ENCODE results near the gene ZBTB24. TPM values are rescaled to one million over a fixed set of nuclear protein-coding genes. Genes with fewer than 3 reads are reported as not detected.
"Not testable (repeated sequence)": the region's sequence is repeated elsewhere in the genome, so short reads cannot be mapped to it uniquely, and the experiment has no call there.

ZBTB24 gene
- total RNA-seq, 1 donor from 2014 or later, result 8.2 TPM

DNA sequence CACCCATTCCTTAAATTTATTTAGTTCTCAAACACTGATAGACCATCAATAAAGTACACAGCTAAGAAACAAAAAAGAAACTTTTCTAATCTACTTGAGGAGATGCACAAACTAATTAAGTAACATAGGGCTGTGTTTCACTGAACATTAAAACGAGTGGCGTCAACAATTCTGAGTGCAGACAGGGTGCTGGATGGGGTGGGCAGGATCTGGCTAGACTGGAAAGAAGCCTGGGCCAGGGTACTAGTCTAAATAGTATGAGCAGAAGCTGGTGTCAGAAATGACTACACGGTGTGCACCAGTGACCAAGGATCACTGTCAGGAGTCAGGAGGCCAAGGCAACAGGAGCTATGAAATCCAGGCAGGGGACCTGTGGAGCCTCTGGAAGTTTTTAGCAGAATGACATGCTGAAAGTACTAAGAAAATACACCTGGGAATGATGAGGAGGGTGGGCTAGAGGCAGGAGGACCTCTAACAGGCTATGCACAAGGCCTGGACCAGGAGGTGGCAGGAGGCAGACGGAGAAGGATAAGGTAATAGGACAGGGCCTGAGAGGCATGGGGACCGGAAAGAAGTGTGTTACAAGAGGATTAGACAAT lies 13.3 kb downstream of the ZBTB24 start:
- H3K36me3 ChIP-seq, result peaks cover 92% of the 10 kb centered on the region
- H3K9me3 ChIP-seq, result no peaks in the 10 kb centered on the region
- ATAC-seq, result no peak
- H3K27ac ChIP-seq, result no peak overlapping the region
- no peaks in the 10 kb centered on the region for H3K27me3 ChIP-seq (ENCODE audit: low read depth)
- intact Hi-C loops (cut with DNase I), result no loop called here
- DNase-seq, result no peak
- TF ChIP-seq, protein P1, sequence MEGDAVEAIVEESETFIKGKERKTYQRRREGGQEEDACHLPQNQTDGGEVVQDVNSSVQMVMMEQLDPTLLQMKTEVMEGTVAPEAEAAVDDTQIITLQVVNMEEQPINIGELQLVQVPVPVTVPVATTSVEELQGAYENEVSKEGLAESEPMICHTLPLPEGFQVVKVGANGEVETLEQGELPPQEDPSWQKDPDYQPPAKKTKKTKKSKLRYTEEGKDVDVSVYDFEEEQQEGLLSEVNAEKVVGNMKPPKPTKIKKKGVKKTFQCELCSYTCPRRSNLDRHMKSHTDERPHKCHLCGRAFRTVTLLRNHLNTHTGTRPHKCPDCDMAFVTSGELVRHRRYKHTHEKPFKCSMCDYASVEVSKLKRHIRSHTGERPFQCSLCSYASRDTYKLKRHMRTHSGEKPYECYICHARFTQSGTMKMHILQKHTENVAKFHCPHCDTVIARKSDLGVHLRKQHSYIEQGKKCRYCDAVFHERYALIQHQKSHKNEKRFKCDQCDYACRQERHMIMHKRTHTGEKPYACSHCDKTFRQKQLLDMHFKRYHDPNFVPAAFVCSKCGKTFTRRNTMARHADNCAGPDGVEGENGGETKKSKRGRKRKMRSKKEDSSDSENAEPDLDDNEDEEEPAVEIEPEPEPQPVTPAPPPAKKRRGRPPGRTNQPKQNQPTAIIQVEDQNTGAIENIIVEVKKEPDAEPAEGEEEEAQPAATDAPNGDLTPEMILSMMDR (IDR thresholded peaks at IDR 0.05), result no peak
- H3K4me3 ChIP-seq, result no peak overlapping the region
- peaks cover 9% of the 10 kb centered on the region for H3K4me1 ChIP-seq

DNA sequence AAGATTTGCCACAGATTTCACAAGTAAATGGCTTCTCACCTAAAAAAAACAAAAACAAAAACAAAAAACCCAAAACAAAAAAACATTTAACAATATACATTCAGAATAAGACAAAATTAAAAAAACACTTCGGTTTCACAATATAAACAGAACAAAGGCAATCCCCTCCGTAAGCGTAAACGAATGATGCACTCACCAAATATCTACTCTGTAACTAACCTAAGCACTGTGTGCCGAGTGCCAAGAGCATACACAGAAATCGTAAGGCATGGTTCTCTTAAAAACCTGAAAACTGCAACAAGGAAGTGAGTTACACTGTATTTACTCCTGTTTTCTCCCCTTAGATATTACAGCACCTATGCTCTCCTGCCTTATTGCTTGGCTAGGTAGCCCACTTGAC lies 15.3 kb downstream of the ZBTB24 start:
- Histone ChIP-seq H3K36me3 (peaks cover 87% of the 10 kb centered on the region), H3K4me3 (no peak overlapping the region), H3K4me1 (peaks cover 9% of the 10 kb centered on the region), H3K27me3 (ENCODE audit: low read depth) (no peaks in the 10 kb centered on the region), H3K27ac (no peak overlapping the region), H3K9me3 (no peaks in the 10 kb centered on the region)
- TF ChIP-seq, protein P1 (IDR thresholded peaks at IDR 0.05), result no peak
- ATAC-seq, result no peak
- DNase-seq, result no peak
- intact Hi-C loops (cut with DNase I), result no loop called here

DNA sequence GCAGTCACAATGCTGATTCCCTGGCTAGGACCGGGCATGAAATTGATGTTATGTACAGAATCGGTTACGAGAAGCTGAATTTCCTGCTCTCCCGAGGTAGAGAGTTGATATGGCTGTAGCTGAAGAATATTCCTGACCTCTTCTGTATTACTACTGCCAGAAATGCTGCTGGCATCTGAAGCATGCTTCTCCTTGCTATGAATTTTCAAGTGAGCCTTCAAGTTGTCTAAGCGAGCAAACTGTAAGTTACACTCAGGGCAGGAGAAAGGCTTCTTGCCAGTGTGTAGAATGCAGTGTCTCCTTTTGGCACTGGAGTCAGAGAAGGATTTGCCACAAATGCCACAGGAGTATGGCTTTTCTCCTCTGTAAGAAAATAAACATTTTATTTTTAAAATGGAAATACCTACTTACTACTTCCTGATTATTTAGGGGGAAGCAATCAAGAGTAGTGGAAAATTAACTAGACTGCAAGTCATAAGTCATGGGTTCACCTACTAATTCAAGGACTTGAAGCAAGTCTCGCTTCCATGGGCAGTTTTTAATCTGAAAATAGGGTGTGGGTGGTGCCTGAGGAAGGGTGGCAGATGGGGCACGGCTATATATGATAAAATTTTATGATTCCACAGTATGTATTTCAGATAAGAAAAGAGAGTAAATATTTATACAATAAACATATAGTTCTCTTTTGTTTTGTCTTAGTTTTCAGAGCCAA lies 16.7 kb downstream of the ZBTB24 start:
- peaks cover 84% of the 10 kb centered on the region for H3K36me3 ChIP-seq
- no peaks in the 10 kb centered on the region for H3K27me3 ChIP-seq (ENCODE audit: low read depth)
- intact Hi-C loops (cut with DNase I), result no loop called here
- H3K4me1 ChIP-seq, result peaks cover 9% of the 10 kb centered on the region
- H3K9me3 ChIP-seq, result no peaks in the 10 kb centered on the region
- TF ChIP-seq, protein P1 (IDR thresholded peaks at IDR 0.05), result no peak
- DNase-seq, result no peak
- peak; percentile 54 to 73 for ATAC-seq
- H3K27ac ChIP-seq, result no peak overlapping the region
- no peak overlapping the region for H3K4me3 ChIP-seq

DNA sequence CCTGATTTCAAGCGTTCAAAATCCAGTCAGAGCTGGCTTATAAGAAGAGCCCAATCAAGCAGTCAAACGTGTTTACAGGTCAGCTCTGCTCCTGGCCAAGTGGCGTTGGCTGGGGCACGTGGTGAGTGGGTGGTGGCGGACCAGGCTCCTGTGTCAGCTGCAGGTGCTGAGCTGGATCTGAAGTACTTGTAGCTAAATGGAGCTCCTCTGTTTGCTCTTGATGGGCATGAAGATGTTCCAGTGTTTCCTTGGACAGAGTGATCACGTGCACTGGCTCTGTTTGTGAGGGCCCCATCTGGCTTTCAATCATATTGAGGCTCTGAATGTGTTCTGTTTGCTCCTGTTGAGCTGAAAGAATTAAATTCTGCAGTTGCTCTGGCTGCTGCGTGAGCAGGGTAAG lies 17.2 kb downstream of the ZBTB24 start:
- intact Hi-C loops (cut with DNase I), result no loop called here
- peaks cover 78% of the 10 kb centered on the region for H3K36me3 ChIP-seq
- DNase-seq, result peak; percentile 79

DNA sequence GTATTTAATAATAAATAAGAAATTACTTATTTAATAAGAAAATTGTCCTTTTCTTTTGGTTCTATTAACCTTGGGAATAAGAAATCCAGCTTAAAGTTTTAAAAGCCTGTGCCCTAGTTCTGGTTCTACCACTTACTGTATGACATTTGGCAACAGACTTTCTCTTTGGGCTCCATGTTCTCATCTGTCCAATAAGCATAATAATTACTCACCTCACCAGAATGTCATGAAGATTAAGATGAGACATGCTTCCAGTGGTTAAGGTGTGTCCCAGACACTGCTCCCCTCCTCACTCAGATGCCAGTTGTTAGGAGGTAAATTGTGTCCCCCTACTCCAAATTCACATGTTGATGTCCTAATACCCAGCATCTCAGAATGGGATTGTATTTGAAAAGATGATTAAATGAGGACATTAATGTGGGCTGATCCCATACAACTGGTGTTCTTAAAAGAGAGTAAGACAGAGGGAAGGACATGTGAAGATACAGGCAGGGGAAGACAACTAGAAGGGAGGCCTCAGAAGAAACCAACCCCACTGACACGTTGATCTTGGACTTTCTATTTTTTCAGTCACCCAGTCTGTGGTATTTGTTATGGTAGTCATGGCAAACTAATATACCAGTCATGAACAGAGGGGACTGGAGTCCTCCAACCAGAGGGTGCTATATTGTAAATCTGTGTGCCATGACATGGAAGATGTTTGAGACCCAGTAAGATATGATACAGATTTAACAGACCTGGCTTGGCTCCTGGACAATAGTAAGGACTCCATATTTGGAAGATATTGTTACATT lies 21.1 kb downstream of the ZBTB24 start:
- intact Hi-C loops (cut with DNase I), result no loop called here
- TF ChIP-seq, protein P1 (IDR thresholded peaks at IDR 0.05), result no peak
- H3K36me3 ChIP-seq, result peaks cover 46% of the 10 kb centered on the region
- ATAC-seq (no peak), DNase-seq (no peak)
- H3K4me1 ChIP-seq, result peaks cover 37% of the 10 kb centered on the region
- no peak overlapping the region for H3K27ac ChIP-seq
- no peaks in the 10 kb centered on the region for H3K9me3 ChIP-seq
- H3K27me3 ChIP-seq (ENCODE audit: low read depth), result no peaks in the 10 kb centered on the region
- H3K4me3 ChIP-seq, result no peak overlapping the region

More for the DNA sequence above, 17.2 kb downstream of the ZBTB24 start:
- peak; percentile 93 to 95 for ATAC-seq
- H3K27me3 ChIP-seq (ENCODE audit: low read depth), result no peaks in the 10 kb centered on the region
- peaks cover 9% of the 10 kb centered on the region for H3K4me1 ChIP-seq
- no peaks in the 10 kb centered on the region for H3K9me3 ChIP-seq
- TF ChIP-seq, protein P1 (IDR thresholded peaks at IDR 0.05), result no peak
- no peak overlapping the region for H3K4me3 ChIP-seq
- H3K27ac ChIP-seq, result no peak overlapping the region

DNA sequence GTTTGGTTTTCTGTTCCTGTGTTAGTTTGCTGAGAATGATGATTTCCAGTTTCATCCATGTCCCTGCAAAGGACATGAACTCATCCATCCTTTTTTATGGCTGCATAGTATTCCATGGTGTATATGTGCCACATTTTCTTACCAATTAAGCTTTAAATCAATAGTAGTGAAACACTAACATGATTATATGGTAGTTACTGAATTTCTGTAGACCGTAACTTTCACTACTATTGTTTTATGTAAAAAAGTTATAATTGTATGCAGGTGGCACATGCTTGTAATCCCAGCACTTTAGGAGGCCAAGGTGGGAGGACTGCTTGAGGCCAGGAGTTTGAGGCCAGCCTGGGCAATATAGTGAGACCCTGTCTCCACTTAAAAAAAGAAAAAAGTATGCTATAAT lies 21.8 kb downstream of the ZBTB24 start:
- DNase-seq; intact Hi-C loops (cut with DNase I); ATAC-seq; H3K4me3 ChIP-seq; H3K27me3 ChIP-seq (ENCODE audit: low read depth); H3K9me3 ChIP-seq; H3K27ac ChIP-seq: not testable (repeated sequence)
- Histone ChIP-seq H3K4me1 (peaks cover 39% of the 10 kb centered on the region), H3K36me3 (peaks cover 38% of the 10 kb centered on the region)

All from lower lobe of right lung (tissue), 2 donors.